Parathyroid adenoma (tissue), 2 donors: Measurements from ENCODE around the gene PEX3.
"Not testable (repeated sequence)": the region's sequence is repeated elsewhere in the genome, so short reads cannot be mapped to it uniquely, and the experiment has no call there.

ENCODE experiments used
- H2AFZ ChIP-seq: fragments of 300-600 bp; sonication (generic); one replicate; pipeline ENCODE4 v1.7.0; 2017; ENCODE audit warnings: antibody characterized with exemption, mild to moderate bottlenecking
- H3K27ac ChIP-seq: fragments of 300-600 bp; sonication (generic); one replicate; pipeline ENCODE4 v1.7.0; 2017
- H3K27me3 ChIP-seq: fragments of 300-600 bp; sonication (generic); one replicate; pipeline ENCODE4 v1.7.0; 2017; ENCODE audit warnings: low read length; ENCODE audit not compliant: control insufficient read depth, insufficient read depth
- H3K36me3 ChIP-seq: fragments of 300-600 bp; sonication (generic); one replicate; pipeline ENCODE4 v1.7.0; 2017; ENCODE audit warnings: low read length; ENCODE audit not compliant: control insufficient read depth, insufficient read depth
- H3K4me1 ChIP-seq: fragments of 300-600 bp; sonication (generic); one replicate; pipeline ENCODE4 v1.7.0; 2017; ENCODE audit warnings: control low read depth
- H3K4me2 ChIP-seq: fragments of 300-600 bp; sonication (generic); one replicate; pipeline ENCODE4 v1.7.0; 2017; ENCODE audit warnings: low read length
- H3K4me3 ChIP-seq: fragments of 300-600 bp; sonication (generic); one replicate; pipeline ENCODE4 v1.7.0; 2017; ENCODE audit warnings: low read depth, low read length
- H3K79me2 ChIP-seq: fragments of 300-600 bp; sonication (generic); one replicate; pipeline ENCODE4 v1.7.0; 2017; ENCODE audit warnings: control low read depth
- H3K9ac ChIP-seq: fragments of 300-600 bp; sonication (generic); one replicate; pipeline ENCODE4 v1.7.0; 2017; ENCODE audit warnings: mild to moderate bottlenecking
- H3K9me3 ChIP-seq: fragments of 300-600 bp; sonication (generic); one replicate; pipeline ENCODE4 v1.7.0; 2017; ENCODE audit warnings: low read length; ENCODE audit not compliant: control insufficient read depth
- CTCF ChIP-seq: fragments of 300-600 bp; sonication (generic); IDR thresholded peaks from one replicate; pipeline ENCODE4 v1.7.0; 2017; ENCODE audit warnings: antibody characterized with exemption, mild to moderate bottlenecking
- donor health status: primary hyperparathyroidism.

Gene PEX3

DNA sequence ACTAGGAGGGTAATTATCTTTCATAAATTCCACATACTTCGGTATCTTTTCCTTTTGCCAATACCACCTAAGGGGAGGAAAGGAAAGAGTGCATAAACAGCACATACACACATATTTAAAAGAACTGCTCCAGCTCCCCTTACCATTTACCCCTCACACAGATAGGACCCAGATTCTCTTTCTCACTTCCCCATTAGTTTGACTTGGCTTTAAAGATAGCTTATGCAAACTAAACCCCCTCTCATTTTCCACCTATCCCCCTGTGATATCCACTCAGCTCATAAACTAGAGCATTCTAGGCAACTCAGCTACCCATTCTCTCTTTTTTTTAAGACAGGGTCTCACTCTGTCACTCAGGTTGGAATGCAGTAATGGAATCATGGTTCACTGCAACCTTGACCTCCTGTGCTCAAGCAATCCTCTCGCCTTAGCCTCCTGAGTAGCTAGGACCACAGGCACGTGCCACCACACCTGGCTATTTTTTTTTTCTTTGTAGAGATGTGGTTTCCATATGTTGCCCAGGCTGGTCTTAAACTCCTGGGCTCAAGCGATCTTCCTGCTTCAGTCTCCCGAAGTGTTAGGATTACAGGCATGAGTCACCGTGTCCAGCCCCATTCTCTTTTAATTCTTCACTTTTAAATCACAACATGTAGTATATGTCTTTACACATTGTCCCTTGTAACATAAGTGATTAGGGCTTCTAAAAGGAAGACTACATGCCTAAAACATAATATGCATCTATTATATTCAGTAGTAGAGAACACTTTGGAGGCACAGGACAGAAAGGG, 56.9 kb downstream of the PEX3 start:
- H3K4me3 ChIP-seq: no peak overlapping the region
- H3K9me3 ChIP-seq: no peaks in the 10 kb centered on the region
- peaks cover 7% of the 10 kb centered on the region for H3K4me1 ChIP-seq
- no peak for TF ChIP-seq CTCF
- no peaks in the 10 kb centered on the region for H3K36me3 ChIP-seq
- no peak overlapping the region for H3K27ac ChIP-seq
- H2AFZ ChIP-seq: no peak overlapping the region
- no peak overlapping the region for H3K4me2 ChIP-seq
- peaks cover 12% of the 10 kb centered on the region for H3K79me2 ChIP-seq
- H3K27me3 ChIP-seq: no peaks in the 10 kb centered on the region
- H3K9ac ChIP-seq: no peak overlapping the region

GRCh38 chr6:143510326-143510725, 59.7 kb downstream of the PEX3 start:
- peak overlapping the region; percentile 85 for H3K4me2 ChIP-seq
- H2AFZ ChIP-seq, H3K9ac ChIP-seq, H3K27ac ChIP-seq, H3K36me3 ChIP-seq, H3K9me3 ChIP-seq, H3K27me3 ChIP-seq: not testable (repeated sequence)
- peaks cover 19% of the 10 kb centered on the region for H3K79me2 ChIP-seq
- peaks cover 34% of the 10 kb centered on the region for H3K4me1 ChIP-seq
- H3K4me3 ChIP-seq: peak overlapping the region; percentile 79

DNA sequence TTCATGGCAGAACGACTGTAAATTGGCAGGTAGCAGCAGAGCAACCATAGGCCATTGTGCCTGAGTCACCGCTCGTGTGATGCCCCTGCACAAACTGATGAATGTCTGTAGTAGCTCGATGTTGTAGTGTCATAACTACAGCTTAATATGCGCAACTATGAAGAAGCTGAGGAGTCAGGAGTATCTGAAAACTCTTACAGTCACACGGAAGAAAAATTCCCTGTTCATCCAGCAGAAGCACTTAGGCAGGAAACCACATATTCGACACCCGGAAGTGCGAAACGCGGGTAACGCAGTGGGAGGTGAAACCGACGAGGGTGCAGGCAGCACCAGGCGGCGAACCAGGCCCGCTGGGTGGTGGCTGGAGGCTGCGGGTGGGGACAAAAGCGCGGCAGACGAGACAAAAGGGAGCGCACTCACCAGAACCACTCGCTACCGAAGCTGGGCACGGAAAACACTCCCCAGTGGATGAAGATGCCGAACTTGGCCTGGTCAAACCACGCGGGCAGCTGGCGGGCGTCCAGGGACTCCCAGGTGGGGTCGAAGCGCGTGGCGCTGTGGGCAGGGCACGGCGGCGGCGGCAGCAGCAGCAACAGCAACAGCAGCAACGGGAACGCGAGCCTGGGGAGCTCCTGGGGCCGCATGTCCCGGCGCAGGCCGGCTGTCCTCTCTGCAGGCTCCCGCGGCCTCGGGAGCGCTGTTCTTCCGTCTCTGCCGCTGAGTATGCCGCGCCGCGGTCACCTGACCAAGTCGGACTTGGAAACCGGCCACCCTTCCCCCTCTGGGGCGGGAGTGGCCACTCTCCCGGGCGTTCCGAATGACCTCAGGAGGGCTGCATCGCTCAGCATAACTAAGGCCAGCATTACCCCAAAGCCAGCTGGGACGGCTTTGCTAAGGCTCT, 60.6 kb downstream of the PEX3 start, which contains the start of gene FUCA2:
Gene FUCA2, minus strand, starts transcription at position 730 of the 901 bp plus-strand sequence. Its CDS starts 86 bp downstream, at position 644.
- H3K27ac ChIP-seq: peak within 1 kb of the TSS; percentile 99
- no peaks in the 10 kb centered on the region for H3K9me3 ChIP-seq
- peak within 1 kb of the TSS; percentile 85 for H3K4me2 ChIP-seq
- H3K36me3 ChIP-seq: no peaks in the 10 kb centered on the region
- no peaks in the 10 kb centered on the region for H3K27me3 ChIP-seq
- H3K4me1 ChIP-seq: peaks cover 43% of the 10 kb centered on the region
- peak within 1 kb of the TSS; percentile 47 for H3K9ac ChIP-seq
- peak within 1 kb of the TSS; percentile 79 for H3K4me3 ChIP-seq
- H2AFZ ChIP-seq: peak within 1 kb of the TSS; percentile 87
- peak; percentile 16 for TF ChIP-seq CTCF
- peaks cover 19% of the 10 kb centered on the region for H3K79me2 ChIP-seq

DNA sequence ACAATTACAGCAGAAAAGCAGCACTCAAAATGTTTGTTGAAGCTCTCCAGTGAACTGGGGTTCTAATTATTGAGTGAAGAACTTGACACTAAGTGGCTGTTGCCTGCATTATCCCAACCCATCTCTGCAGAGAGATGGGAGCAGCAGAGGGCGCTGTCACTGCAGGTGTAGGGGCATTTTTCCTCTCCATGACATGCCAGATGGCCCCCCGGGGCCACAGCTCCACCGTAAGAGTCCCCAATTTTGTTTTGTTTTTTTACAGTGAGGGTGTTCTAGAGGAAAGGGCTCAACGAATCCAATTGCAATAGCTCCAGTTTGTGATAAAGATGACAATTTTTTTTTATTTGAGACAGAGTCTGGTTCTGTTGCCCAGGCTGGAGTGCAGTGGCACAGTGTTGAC, 62.8 kb downstream of the PEX3 start:
- no peaks in the 10 kb centered on the region for H3K9me3 ChIP-seq
- TF ChIP-seq CTCF: peak; percentile 65
- H3K9ac ChIP-seq: no peak overlapping the region
- peaks cover 16% of the 10 kb centered on the region for H3K79me2 ChIP-seq
- H3K27ac ChIP-seq: peak overlapping the region; percentile 99
- no peaks in the 10 kb centered on the region for H3K27me3 ChIP-seq
- no peak overlapping the region for H3K4me2 ChIP-seq
- H3K4me1 ChIP-seq: peaks cover 52% of the 10 kb centered on the region
- no peaks in the 10 kb centered on the region for H3K36me3 ChIP-seq
- H2AFZ ChIP-seq: no peak overlapping the region
- H3K4me3 ChIP-seq: no peak overlapping the region
